Liver (tissue), 9 donors: ENCODE measurements around the gene CDH23. TPM values are rescaled to one million over a fixed set of nuclear protein-coding genes. Genes with fewer than 3 reads are reported as not detected.
"Not testable (repeated sequence)": the region's sequence is repeated elsewhere in the genome, so short reads cannot be mapped to it uniquely, and the experiment has no call there.

Source experiments
- DNase-seq: peaks from one replicate; pipeline ENCODE4 v3.0.0-alpha.2; 2017; ENCODE audit warnings: low spot score
- H3K27ac ChIP-seq, 2 donors: one replicate each; pipeline ENCODE4 v1.7.0; 2013; ENCODE audit warnings: inconsistent platforms in 2 of 2, low read length in 2 of 2, control low read depth in 1 of 2, low read depth in 1 of 2, mild to moderate bottlenecking in 1 of 2
- H3K27me3 ChIP-seq, 4 donors: one replicate each; pipeline versions ENCODE4 v1.6.1 to v1.7.0; 2013; ENCODE audit warnings: low read length in 3 of 4, inconsistent platforms in 1 of 4, mild to moderate bottlenecking in 1 of 4, moderate library complexity in 1 of 4; ENCODE audit not compliant: control insufficient read depth in 4 of 4, insufficient read depth in 4 of 4
- H3K36me3 ChIP-seq, 4 donors: one replicate each; pipeline versions ENCODE4 v1.6.1 to v1.7.0; 2013; ENCODE audit warnings: low read length in 3 of 4, mild to moderate bottlenecking in 3 of 4, low read depth in 1 of 4, moderate library complexity in 1 of 4; ENCODE audit not compliant: control insufficient read depth in 4 of 4, insufficient read depth in 3 of 4
- H3K4me1 ChIP-seq, 4 donors: one replicate each; pipeline versions ENCODE4 v1.6.1 to v1.7.0; 2013; ENCODE audit warnings: low read length in 3 of 4, mild to moderate bottlenecking in 3 of 4, moderate library complexity in 1 of 4; ENCODE audit not compliant: control insufficient read depth in 4 of 4, insufficient read depth in 4 of 4
- H3K4me3 ChIP-seq, 3 donors: one replicate each; pipeline versions ENCODE4 v1.6.1 to v1.7.0; 2013; ENCODE audit warnings: low read length in 3 of 3, control low read depth in 1 of 3, low read depth in 1 of 3, mild to moderate bottlenecking in 1 of 3
- H3K9ac ChIP-seq, 2 donors: one replicate each; pipeline ENCODE4 v1.7.0; 2013; ENCODE audit warnings: low read length in 2 of 2, mild to moderate bottlenecking in 2 of 2, moderate library complexity in 2 of 2, control low read depth in 1 of 2, low read depth in 1 of 2
- H3K9me3 ChIP-seq, 4 donors: one replicate each; pipeline versions ENCODE4 v1.6.1 to v1.7.0; 2013; ENCODE audit warnings: low read length in 3 of 4; ENCODE audit not compliant: control insufficient read depth in 4 of 4
- FOXA1 ChIP-seq: IDR thresholded peaks from 2 replicates; pipeline ENCODE4 v1.6.1; 2016; ENCODE audit warnings: antibody characterized with exemption
- HNF4G ChIP-seq: IDR thresholded peaks from 2 replicates; pipeline ENCODE4 v1.6.1; 2016; ENCODE audit warnings: antibody characterized with exemption
- NR2F2 ChIP-seq: IDR thresholded peaks from 2 replicates; pipeline ENCODE4 v1.6.1; 2016; ENCODE audit warnings: antibody characterized with exemption
- YY1 ChIP-seq: IDR thresholded peaks from 2 replicates; pipeline ENCODE4 v1.6.1; 2016; ENCODE audit warnings: antibody characterized with exemption, mild to moderate bottlenecking
- WGBS: extraction: QIAGEN DNeasy Blood & Tissue Kit; methylation state at CpG from one replicate; pipeline ENCODE4 v1.1.7; 2013; 5-methylcytosine and 5-hydroxymethylcytosine counted together
- polyA plus RNA-seq, 2 donors: library from polyadenylated mRNA; stranded (reverse) in 1 of 2; unstranded in 1 of 2; fragments of 200-250 nt in 1 of 2; fragments of >200 nt in 1 of 2; fragmentation: Nextera tagmentation in 1 of 2; extraction: Ambion mirVana in 1 of 2; gene quantifications; one replicate each; pipeline versions ENCODE4 v1.2.1 to v1.2.3, GENCODE V29; 2013 to 2015
- total RNA-seq, 2 donors: library from RNA; depleted of rRNA; stranded (reverse); fragments of >200 nt; gene quantifications; one replicate each; pipeline ENCODE4 v1.2.3, GENCODE V29; 2014
- TF ChIP-seq, protein P1 (sequence below): IDR thresholded peaks from 2 replicates; pipeline ENCODE4 v1.6.1; 2016; ENCODE audit warnings: antibody characterized with exemption, mild to moderate bottlenecking
- TF ChIP-seq, protein P2 (sequence below): fragments of 150-350 bp; IDR thresholded peaks from 2 replicates; pipeline ENCODE4 v1.5.1; 2017; ENCODE audit warnings: improper control_type of control experiment, low read depth, low read length; ENCODE audit not compliant: missing input control
- TF ChIP-seq, protein P3 (sequence below): IDR thresholded peaks from 2 replicates; pipeline ENCODE4 v1.6.1; 2016; ENCODE audit warnings: antibody characterized with exemption
- donor health status: healthy.
- donor health status: healthy.
- donor health status: healthy.
- donor health status: healthy.
- donor health status: healthy.

The CDH23 gene
- total and polyA plus RNA-seq, 4 donors, result 1.5 to 4.7 (median 3.4) TPM

- TF ChIP-seq, protein P1, sequence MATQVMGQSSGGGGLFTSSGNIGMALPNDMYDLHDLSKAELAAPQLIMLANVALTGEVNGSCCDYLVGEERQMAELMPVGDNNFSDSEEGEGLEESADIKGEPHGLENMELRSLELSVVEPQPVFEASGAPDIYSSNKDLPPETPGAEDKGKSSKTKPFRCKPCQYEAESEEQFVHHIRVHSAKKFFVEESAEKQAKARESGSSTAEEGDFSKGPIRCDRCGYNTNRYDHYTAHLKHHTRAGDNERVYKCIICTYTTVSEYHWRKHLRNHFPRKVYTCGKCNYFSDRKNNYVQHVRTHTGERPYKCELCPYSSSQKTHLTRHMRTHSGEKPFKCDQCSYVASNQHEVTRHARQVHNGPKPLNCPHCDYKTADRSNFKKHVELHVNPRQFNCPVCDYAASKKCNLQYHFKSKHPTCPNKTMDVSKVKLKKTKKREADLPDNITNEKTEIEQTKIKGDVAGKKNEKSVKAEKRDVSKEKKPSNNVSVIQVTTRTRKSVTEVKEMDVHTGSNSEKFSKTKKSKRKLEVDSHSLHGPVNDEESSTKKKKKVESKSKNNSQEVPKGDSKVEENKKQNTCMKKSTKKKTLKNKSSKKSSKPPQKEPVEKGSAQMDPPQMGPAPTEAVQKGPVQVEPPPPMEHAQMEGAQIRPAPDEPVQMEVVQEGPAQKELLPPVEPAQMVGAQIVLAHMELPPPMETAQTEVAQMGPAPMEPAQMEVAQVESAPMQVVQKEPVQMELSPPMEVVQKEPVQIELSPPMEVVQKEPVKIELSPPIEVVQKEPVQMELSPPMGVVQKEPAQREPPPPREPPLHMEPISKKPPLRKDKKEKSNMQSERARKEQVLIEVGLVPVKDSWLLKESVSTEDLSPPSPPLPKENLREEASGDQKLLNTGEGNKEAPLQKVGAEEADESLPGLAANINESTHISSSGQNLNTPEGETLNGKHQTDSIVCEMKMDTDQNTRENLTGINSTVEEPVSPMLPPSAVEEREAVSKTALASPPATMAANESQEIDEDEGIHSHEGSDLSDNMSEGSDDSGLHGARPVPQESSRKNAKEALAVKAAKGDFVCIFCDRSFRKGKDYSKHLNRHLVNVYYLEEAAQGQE, result peak; percentile 89
Observed at GRCh38 chr10:71850743-71851464, 454.2 kb downstream of the CDH23 start, which contains the start of gene PSAP (continued).

- not testable (repeated sequence) for H3K27me3 ChIP-seq, H3K9me3 ChIP-seq, H3K36me3 ChIP-seq, DNase-seq
- Histone ChIP-seq H3K4me3 (peak overlapping the region in 1 of 3 donors; percentile 7), H3K9ac (peak overlapping the region; percentile 39 to 66), H3K4me1 (peaks cover 13 to 30% (median 19%) of the 10 kb centered on the region in 4 donors), H3K27ac (peak overlapping the region; percentile 99 to 100)
- WGBS, result 41% methylated on average over 20 of the region's 20 CpGs
- peak; percentile 50 for TF ChIP-seq NR2F2
Observed at GRCh38 chr10:71851465-71852095, 454.9 kb downstream of the CDH23 start.

DNA sequence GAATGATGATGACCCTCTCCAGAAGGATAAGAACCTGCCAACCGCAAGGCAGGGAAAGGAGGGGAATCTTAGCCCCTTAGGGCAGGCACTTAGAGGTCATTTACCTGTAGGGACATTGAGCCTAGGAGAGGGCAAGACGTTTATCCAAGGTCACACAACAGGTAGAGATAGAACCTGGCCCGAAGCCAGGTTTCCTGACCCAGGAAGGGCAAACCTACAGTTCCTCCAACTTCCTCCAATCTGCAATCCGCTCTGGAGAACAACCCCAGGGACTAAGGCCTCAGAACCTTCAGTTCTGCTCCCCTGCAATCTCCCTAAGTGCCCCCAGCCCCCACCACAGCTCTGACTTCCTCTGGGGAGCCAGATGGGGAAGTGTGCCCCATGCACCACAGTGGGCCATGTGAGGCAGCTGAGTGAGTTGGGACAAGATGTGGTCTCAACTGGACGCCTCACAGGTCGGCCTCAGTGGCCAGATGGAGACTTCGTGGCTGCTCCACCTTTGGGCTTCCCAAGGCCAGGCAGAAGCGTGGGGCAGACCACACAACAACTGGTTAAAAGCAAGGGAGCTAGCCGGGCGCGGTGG lies 455.7 kb downstream of the CDH23 start:
- WGBS, result 82% methylated on average over 11 of the region's 11 CpGs
- H3K4me3 ChIP-seq, result no peak overlapping the region

More for the DNA sequence above, 455.7 kb downstream of the CDH23 start:
- Histone ChIP-seq H3K9me3 (no peaks in the 10 kb centered on the region), H3K9ac (no peak overlapping the region), H3K4me1 (peaks cover 10 to 27% (median 15%) of the 10 kb centered on the region in 4 donors), H3K36me3 (no peaks in the 10 kb centered on the region), H3K27ac (no peak overlapping the region), H3K27me3 (no peaks in the 10 kb centered on the region)
- no peak for DNase-seq
- TF ChIP-seq, protein P2, sequence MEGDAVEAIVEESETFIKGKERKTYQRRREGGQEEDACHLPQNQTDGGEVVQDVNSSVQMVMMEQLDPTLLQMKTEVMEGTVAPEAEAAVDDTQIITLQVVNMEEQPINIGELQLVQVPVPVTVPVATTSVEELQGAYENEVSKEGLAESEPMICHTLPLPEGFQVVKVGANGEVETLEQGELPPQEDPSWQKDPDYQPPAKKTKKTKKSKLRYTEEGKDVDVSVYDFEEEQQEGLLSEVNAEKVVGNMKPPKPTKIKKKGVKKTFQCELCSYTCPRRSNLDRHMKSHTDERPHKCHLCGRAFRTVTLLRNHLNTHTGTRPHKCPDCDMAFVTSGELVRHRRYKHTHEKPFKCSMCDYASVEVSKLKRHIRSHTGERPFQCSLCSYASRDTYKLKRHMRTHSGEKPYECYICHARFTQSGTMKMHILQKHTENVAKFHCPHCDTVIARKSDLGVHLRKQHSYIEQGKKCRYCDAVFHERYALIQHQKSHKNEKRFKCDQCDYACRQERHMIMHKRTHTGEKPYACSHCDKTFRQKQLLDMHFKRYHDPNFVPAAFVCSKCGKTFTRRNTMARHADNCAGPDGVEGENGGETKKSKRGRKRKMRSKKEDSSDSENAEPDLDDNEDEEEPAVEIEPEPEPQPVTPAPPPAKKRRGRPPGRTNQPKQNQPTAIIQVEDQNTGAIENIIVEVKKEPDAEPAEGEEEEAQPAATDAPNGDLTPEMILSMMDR, result no peak
- TF ChIP-seq FOXA1 (no peak), YY1 (no peak), NR2F2 (no peak), HNF4G (no peak)
- TF ChIP-seq, protein P3, sequence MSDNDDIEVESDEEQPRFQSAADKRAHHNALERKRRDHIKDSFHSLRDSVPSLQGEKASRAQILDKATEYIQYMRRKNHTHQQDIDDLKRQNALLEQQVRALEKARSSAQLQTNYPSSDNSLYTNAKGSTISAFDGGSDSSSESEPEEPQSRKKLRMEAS, result no peak
